Breast epithelium (tissue), 4 donors: Measurements from ENCODE around the gene PPP2R2D. TPM values are rescaled to one million over a fixed set of nuclear protein-coding genes. Genes with fewer than 3 reads are reported as not detected.

Source experiments
- DNase-seq, 2 donors: peaks; one replicate each; pipeline ENCODE4 v3.0.0-alpha.2; 2019; ENCODE audit warnings: low spot score in 2 of 2
- H3K27ac ChIP-seq, 2 donors: fragments of 200-600 bp; sonication (generic) in 1 of 2; one replicate each; pipeline ENCODE4 v1.5.1; 2016 to 2019; ENCODE audit warnings: mild to moderate bottlenecking in 1 of 2
- H3K27me3 ChIP-seq, 2 donors: fragments of 200-600 bp; sonication (generic) in 1 of 2; one replicate each; pipeline versions ENCODE4 v1.5.1 to v1.6.0; 2017 to 2019; ENCODE audit warnings: control low read depth in 1 of 2, mild to moderate bottlenecking in 1 of 2
- H3K36me3 ChIP-seq: fragments of 200-600 bp; one replicate; pipeline ENCODE4 v1.5.1; 2019
- H3K4me1 ChIP-seq, 2 donors: fragments of 200-600 bp; sonication (generic); one replicate each; pipeline ENCODE4 v1.5.1; 2016 to 2019; ENCODE audit warnings: control low read depth in 1 of 2
- H3K4me3 ChIP-seq, 3 donors: fragments of 200-600 bp; sonication (generic); 1 replicate in 2 of 3; 2 replicates in 1 of 3; pipeline ENCODE4 v1.5.1; 2016 to 2019; ENCODE audit warnings: mild to moderate bottlenecking in 3 of 3, moderate library complexity in 2 of 3
- H3K9me3 ChIP-seq, 2 donors: fragments of 200-600 bp; sonication (generic) in 1 of 2; one replicate each; pipeline ENCODE4 v1.5.1; 2016 to 2019; ENCODE audit warnings: control low read depth in 1 of 2
- POLR2A ChIP-seq: fragments of 450-650 bp; IDR thresholded peaks from one replicate; pipeline ENCODE4 v1.6.1; 2016; ENCODE audit warnings: antibody characterized with exemption, mild to moderate bottlenecking, moderate library complexity
- POLR2AphosphoS5 ChIP-seq, 3 donors: sonication (generic); formaldehyde crosslinking; IDR thresholded peaks; one replicate each; pipeline ENCODE4 v1.6.1; 2017; ENCODE audit warnings: antibody characterized with exemption in 3 of 3
- intact Hi-C: fragments of 100-400 bp; cut with DNase I; formaldehyde crosslinking; loops from one replicate; pipeline ENCODE4 v1.15.1; 2023; ENCODE audit warnings: low total_unique reads
- total RNA-seq, 3 donors: library from RNA; depleted of rRNA; stranded (reverse); fragments of >200 nt; gene quantifications; one replicate each; pipeline ENCODE4 v1.1.0, GENCODE V29; 2016
- TF ChIP-seq, protein P1 (sequence below), 3 donors: fragments of 450-650 bp; IDR thresholded peaks; one replicate each; pipeline ENCODE4 v1.5.1; 2016 to 2017; ENCODE audit warnings: antibody characterized with exemption in 3 of 3, mild to moderate bottlenecking in 3 of 3, moderate library complexity in 3 of 3

Gene PPP2R2D
- total RNA-seq, 3 donors from 2014 or later = 33.0 to 51.8 (median 44.1) TPM

DNA sequence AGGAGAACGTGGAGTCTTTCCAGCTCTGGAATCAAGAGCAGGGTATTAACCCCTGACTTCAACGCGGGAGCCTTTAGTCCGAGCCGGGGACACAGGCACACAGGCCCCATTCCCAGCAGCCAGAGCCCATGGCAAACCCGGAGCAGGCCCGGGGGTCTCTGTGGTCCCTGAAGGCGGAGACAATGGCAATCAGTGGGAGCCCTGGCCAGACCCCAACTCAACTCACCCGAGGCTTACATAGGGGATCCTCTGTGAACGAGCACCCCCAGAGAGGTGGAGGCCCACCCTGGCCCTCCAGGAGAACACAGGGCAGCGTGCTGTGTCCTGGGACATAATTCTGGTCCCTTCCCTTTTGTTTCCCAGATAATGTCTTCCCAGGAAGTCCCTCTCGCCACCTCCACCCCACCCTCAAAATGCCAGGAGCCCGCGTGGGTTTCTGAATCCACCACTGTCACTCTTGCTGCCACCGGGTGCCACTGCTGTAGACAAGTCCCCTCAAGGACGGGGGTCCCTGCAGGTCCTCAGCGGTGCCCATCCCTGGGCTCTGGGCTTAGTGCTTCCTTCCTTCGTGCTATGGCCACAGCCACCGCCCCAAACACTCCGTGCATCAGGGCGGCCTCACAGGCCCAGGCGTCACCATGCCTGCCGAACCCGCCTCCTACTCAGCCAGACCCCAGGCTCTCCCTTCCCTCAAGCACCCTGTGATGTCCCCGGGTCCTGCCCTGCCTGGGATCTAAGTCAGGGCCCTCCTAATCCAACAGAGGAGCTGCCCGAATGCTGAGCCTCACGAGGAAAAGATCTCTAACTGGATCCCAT is 28.6 kb upstream of the PPP2R2D start:
- peaks cover 0 to 37% of the 10 kb centered on the region in 2 donors for H3K27me3 ChIP-seq
- intact Hi-C loops = no loop called here
- H3K27ac ChIP-seq = no peak overlapping the region
- no peaks in the 10 kb centered on the region for H3K4me1 ChIP-seq
- TF ChIP-seq, protein P1, sequence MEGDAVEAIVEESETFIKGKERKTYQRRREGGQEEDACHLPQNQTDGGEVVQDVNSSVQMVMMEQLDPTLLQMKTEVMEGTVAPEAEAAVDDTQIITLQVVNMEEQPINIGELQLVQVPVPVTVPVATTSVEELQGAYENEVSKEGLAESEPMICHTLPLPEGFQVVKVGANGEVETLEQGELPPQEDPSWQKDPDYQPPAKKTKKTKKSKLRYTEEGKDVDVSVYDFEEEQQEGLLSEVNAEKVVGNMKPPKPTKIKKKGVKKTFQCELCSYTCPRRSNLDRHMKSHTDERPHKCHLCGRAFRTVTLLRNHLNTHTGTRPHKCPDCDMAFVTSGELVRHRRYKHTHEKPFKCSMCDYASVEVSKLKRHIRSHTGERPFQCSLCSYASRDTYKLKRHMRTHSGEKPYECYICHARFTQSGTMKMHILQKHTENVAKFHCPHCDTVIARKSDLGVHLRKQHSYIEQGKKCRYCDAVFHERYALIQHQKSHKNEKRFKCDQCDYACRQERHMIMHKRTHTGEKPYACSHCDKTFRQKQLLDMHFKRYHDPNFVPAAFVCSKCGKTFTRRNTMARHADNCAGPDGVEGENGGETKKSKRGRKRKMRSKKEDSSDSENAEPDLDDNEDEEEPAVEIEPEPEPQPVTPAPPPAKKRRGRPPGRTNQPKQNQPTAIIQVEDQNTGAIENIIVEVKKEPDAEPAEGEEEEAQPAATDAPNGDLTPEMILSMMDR (IDR thresholded peaks at IDR 0.05) = no peak
- no peak for TF ChIP-seq POLR2AphosphoS5 (IDR thresholded peaks at IDR 0.05)
- no peaks in the 10 kb centered on the region for H3K36me3 ChIP-seq
- H3K4me3 ChIP-seq = no peak overlapping the region
- no peak for DNase-seq
- H3K9me3 ChIP-seq = no peaks in the 10 kb centered on the region

DNA sequence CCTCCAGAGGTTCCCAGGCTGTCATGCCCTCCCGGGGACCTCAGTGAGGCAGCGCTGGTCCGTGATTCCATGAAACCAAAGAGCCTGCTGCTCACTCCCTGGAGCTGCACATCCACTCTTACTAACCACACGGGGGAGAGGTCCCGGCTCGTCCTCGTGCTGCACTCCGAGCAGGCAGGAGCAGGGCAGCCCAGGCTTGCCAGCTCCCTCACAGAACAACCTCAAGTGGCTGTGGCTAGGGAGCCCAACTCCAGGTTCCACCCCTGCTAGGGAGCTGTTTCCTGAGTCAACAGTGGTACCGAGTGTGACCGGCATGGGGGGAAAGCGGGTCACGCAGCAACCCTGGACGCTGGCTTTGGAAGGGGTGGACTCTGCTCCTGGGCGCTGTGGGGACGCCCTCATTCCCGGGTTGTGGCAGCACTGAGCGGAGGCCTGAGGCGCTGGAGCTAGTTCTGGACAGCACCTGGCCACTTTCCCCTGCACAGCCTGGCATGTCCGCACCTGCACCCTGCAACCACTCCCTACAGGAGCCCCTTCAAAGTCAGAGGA is 27.9 kb upstream of the PPP2R2D start:
- TF ChIP-seq POLR2AphosphoS5 (IDR thresholded peaks at IDR 0.05) (no peak), POLR2A (no peak)
- TF ChIP-seq, protein P1 (IDR thresholded peaks at IDR 0.05) = no peak
- H3K27ac ChIP-seq = no peak overlapping the region
- H3K9me3 ChIP-seq = no peaks in the 10 kb centered on the region
- intact Hi-C loops = no loop called here
- no peak for DNase-seq
- peak overlapping the region in 1 of 3 donors; percentile 22 for H3K4me3 ChIP-seq
- peaks cover 0 to 37% of the 10 kb centered on the region in 2 donors for H3K27me3 ChIP-seq
- H3K36me3 ChIP-seq = no peaks in the 10 kb centered on the region
- no peaks in the 10 kb centered on the region for H3K4me1 ChIP-seq

DNA sequence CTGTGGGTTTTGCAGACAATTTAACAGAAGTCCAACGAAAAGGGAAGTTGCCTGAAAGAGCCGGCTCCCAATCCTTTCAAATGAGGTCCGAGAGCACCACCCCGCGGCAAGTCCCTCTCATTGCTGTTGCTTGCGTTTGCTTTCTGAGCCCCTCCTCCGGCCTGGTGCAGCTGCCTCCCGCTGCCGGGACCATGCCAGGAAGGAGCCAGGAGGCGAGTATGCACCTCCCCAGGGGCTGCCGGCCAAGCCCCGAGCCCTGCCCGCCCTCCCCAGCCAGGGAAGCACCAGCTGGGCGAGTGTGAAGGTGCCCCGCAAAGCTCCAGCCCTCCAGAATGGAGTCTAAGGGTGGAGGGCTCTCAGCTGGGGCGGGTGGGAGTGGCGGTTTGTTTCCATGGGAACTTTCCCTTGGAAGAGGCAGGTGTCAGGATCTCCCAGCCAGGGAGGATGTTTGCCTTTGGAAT is 25.8 kb upstream of the PPP2R2D start:
- TF ChIP-seq POLR2AphosphoS5 (IDR thresholded peaks at IDR 0.05) (no peak), POLR2A (no peak)
- TF ChIP-seq, protein P1 (IDR thresholded peaks at IDR 0.05) = peak in 2 of 3 donors; percentile 45 to 53
- H3K27ac ChIP-seq = no peak overlapping the region
- H3K4me1 ChIP-seq = no peaks in the 10 kb centered on the region
- no peaks in the 10 kb centered on the region for H3K36me3 ChIP-seq
- intact Hi-C loops = loop anchor here (2.0 kb wide), 1 partner anchor 14 kb away; no protein-coding TSS in a partner anchor
- no peaks in the 10 kb centered on the region for H3K9me3 ChIP-seq
- peak; percentile 45 to 76 for DNase-seq
- peak overlapping the region in 1 of 3 donors; percentile 35 for H3K4me3 ChIP-seq
- H3K27me3 ChIP-seq = peaks cover 0 to 36% of the 10 kb centered on the region in 2 donors

DNA sequence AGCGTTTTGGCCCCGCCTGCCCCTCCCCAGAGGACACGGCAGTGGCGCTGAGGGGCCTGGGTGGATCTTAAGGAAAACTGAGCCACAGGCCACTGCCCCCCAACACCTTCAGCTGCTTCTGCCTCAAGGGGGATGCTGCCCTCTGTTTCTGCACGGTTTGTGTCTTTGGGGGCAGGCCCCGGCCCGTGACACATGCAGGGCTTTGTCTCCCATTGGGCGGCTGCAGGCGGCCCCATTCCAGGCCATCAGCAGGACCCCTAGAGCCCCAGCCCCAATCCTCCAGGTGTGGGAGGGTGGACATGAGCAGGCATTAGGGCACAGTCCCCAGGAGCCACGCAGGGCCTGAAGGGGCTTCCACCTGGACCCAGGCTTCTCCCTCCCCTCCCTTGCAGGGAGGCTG is 25.3 kb upstream of the PPP2R2D start:
- Histone ChIP-seq H3K4me3 (no peak overlapping the region), H3K9me3 (no peaks in the 10 kb centered on the region), H3K4me1 (no peaks in the 10 kb centered on the region), H3K36me3 (no peaks in the 10 kb centered on the region), H3K27ac (no peak overlapping the region), H3K27me3 (peaks cover 0 to 32% of the 10 kb centered on the region in 2 donors)
- intact Hi-C loops = loop anchor here (2.0 kb wide), 1 partner anchor 15 kb away; no protein-coding TSS in a partner anchor
- DNase-seq = no peak
- TF ChIP-seq POLR2A (no peak), POLR2AphosphoS5 (IDR thresholded peaks at IDR 0.05) (no peak)
- TF ChIP-seq, protein P1 (IDR thresholded peaks at IDR 0.05) = no peak

DNA sequence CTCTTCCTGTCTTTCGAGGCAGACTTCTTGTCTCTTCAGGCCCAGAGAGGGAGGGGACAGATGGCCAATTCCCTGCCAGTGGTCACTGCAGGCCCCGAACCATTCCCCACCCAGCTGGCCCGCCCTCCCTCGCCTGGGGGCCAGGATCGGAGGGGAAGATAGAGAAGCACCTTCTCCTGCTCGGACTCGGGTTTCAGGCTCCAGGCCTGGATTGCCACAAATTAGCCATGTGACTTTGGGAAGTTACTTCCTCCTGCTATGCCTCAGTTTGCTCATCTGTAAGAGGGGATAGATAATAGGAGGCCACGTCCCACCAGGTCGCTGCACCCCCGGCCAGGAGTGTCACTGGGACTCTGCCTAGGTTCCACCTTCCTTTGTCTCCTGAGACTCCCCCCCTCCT is 24.8 kb upstream of the PPP2R2D start:
- Histone ChIP-seq H3K9me3 (peaks cover 2 to 4% of the 10 kb centered on the region in 2 donors), H3K4me3 (no peak overlapping the region), H3K27me3 (peaks cover 0 to 28% of the 10 kb centered on the region in 2 donors), H3K27ac (no peak overlapping the region), H3K4me1 (no peaks in the 10 kb centered on the region), H3K36me3 (no peaks in the 10 kb centered on the region)
- intact Hi-C loops = loop anchor here (1.0 kb wide), 1 partner anchor 29 kb away; no protein-coding TSS in a partner anchor
- DNase-seq = no peak
- TF ChIP-seq POLR2AphosphoS5 (IDR thresholded peaks at IDR 0.05) (no peak), POLR2A (no peak)
- TF ChIP-seq, protein P1 (IDR thresholded peaks at IDR 0.05) = no peak
